DND-41 (cell line): ENCODE results near the gene DCTN2.
"Not testable (repeated sequence)": the region's sequence is repeated elsewhere in the genome, so short reads cannot be mapped to it uniquely, and the experiment has no call there.

Experiments used
- ATAC-seq: fragments of 200-7000 bp; cut with Tn5 transposase; 3 replicates; pipeline ENCODE4 v1.9.1; 2021; ENCODE audit warnings: low read depth; ENCODE audit not compliant: insufficient read depth
- DNase-seq: peaks from one replicate; pipeline ENCODE4 v3.0.0-alpha.2; 2020
- H2AFZ ChIP-seq: 2 replicates; pipeline ENCODE4 v1.6.0; 2012; ENCODE audit warnings: low read depth, low read length
- H3K27ac ChIP-seq: 2 replicates; pipeline ENCODE4 v1.5.1; 2012; ENCODE audit warnings: low read length, inconsistent platforms
- H3K27me3 ChIP-seq: fragments of 200-600 bp; sonication (generic); 2 replicates; pipeline ENCODE4 v1.6.0; 2012; ENCODE audit warnings: low read length, mild to moderate bottlenecking, inconsistent platforms; ENCODE audit not compliant: insufficient read depth, poor library complexity
- H3K36me3 ChIP-seq: 2 replicates; pipeline ENCODE4 v1.5.1; 2012; ENCODE audit warnings: low read length, inconsistent platforms; ENCODE audit not compliant: insufficient read depth
- H3K4me1 ChIP-seq: 2 replicates; pipeline ENCODE4 v1.5.1; 2012; ENCODE audit warnings: mild to moderate bottlenecking, low read length; ENCODE audit not compliant: insufficient read depth
- H3K4me2 ChIP-seq: 2 replicates; pipeline ENCODE4 v1.6.0; 2012; ENCODE audit warnings: mild to moderate bottlenecking, moderate library complexity, low read length, inconsistent platforms; ENCODE audit not compliant: insufficient read depth
- H3K4me3 ChIP-seq, 2 experiments: fragments of 200-600 bp in 1 of 2; shearing (Covaris generic) in 1 of 2; 2 replicates each; pipeline ENCODE4 v1.5.1; 2012 to 2016; ENCODE audit warnings: inconsistent platforms in 2 of 2, low read length in 2 of 2, mild to moderate bottlenecking in 2 of 2, low read depth in 1 of 2, moderate library complexity in 1 of 2
- H3K79me2 ChIP-seq: 2 replicates; pipeline ENCODE4 v1.6.0; 2012; ENCODE audit warnings: low read length, inconsistent platforms; ENCODE audit not compliant: insufficient read depth
- H3K9ac ChIP-seq: 2 replicates; pipeline ENCODE4 v1.6.0; 2012; ENCODE audit warnings: low read depth, mild to moderate bottlenecking, inconsistent platforms, low read length, moderate library complexity
- H3K9me3 ChIP-seq: 2 replicates; pipeline ENCODE4 v1.5.1; 2012; ENCODE audit warnings: low read length, moderate library complexity, mild to moderate bottlenecking, inconsistent platforms; ENCODE audit not compliant: insufficient read depth, severe bottlenecking
- H4K20me1 ChIP-seq: 2 replicates; pipeline ENCODE4 v1.6.0; 2012; ENCODE audit warnings: low read length; ENCODE audit not compliant: insufficient read depth
- EZH2 ChIP-seq: IDR thresholded peaks from 3 replicates; pipeline ENCODE4 v1.6.1; 2012; ENCODE audit warnings: borderline replicate concordance, low read depth, mild to moderate bottlenecking, moderate library complexity, low read length, inconsistent platforms; ENCODE audit not compliant: severe bottlenecking
- TF ChIP-seq, protein P1 (sequence below): IDR thresholded peaks from 2 replicates; pipeline ENCODE4 v1.5.1; 2012; ENCODE audit warnings: borderline replicate concordance, low read length, moderate library complexity, mild to moderate bottlenecking; ENCODE audit not compliant: poor library complexity, severe bottlenecking; ENCODE audit errors: extremely low read depth

Gene DCTN2

DNA sequence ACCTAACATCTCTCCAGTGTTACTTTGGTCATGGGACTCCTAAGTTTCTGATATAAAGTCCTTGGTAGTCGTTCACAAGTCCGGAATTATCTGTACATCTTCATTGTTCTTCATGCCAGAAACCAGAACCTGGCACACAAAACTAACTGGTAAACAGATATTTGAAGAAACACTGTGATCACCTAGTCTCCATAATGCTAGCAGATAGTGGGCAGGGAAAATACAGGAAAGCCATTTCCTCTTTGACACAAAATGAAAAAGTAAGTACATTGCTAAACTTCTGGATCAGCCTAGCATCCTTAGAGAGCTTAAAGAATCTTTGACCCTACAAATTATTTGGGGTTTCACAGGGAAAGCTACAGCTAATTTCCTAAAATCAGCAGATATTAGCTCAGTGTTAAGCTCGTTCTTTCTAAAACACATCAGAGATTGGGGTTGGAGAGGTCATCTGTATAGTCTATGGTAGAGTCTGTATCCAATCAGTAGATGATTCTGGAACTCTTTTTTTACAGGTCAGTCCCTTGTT, 31.5 kb downstream of the DCTN2 start:
- no peak overlapping the region for H3K4me2 ChIP-seq
- no peak for DNase-seq
- no peak overlapping the region for H2AFZ ChIP-seq
- H3K27me3 ChIP-seq, result no peaks in the 10 kb centered on the region
- H3K36me3 ChIP-seq, result peaks cover 95% of the 10 kb centered on the region
- ATAC-seq, result no peak
- H3K9ac ChIP-seq, result no peak overlapping the region
- H4K20me1 ChIP-seq, result peaks cover 59% of the 10 kb centered on the region
- H3K4me1 ChIP-seq, result peaks cover 27% of the 10 kb centered on the region
- H3K9me3 ChIP-seq, result no peaks in the 10 kb centered on the region
- peaks cover 54% of the 10 kb centered on the region for H3K79me2 ChIP-seq
- no peak for TF ChIP-seq EZH2
- TF ChIP-seq, protein P1, sequence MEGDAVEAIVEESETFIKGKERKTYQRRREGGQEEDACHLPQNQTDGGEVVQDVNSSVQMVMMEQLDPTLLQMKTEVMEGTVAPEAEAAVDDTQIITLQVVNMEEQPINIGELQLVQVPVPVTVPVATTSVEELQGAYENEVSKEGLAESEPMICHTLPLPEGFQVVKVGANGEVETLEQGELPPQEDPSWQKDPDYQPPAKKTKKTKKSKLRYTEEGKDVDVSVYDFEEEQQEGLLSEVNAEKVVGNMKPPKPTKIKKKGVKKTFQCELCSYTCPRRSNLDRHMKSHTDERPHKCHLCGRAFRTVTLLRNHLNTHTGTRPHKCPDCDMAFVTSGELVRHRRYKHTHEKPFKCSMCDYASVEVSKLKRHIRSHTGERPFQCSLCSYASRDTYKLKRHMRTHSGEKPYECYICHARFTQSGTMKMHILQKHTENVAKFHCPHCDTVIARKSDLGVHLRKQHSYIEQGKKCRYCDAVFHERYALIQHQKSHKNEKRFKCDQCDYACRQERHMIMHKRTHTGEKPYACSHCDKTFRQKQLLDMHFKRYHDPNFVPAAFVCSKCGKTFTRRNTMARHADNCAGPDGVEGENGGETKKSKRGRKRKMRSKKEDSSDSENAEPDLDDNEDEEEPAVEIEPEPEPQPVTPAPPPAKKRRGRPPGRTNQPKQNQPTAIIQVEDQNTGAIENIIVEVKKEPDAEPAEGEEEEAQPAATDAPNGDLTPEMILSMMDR, result no peak
- H3K4me3 ChIP-seq, result no peak overlapping the region
- H3K27ac ChIP-seq, result no peak overlapping the region; the same call in 1 of the 2 replicates

DNA sequence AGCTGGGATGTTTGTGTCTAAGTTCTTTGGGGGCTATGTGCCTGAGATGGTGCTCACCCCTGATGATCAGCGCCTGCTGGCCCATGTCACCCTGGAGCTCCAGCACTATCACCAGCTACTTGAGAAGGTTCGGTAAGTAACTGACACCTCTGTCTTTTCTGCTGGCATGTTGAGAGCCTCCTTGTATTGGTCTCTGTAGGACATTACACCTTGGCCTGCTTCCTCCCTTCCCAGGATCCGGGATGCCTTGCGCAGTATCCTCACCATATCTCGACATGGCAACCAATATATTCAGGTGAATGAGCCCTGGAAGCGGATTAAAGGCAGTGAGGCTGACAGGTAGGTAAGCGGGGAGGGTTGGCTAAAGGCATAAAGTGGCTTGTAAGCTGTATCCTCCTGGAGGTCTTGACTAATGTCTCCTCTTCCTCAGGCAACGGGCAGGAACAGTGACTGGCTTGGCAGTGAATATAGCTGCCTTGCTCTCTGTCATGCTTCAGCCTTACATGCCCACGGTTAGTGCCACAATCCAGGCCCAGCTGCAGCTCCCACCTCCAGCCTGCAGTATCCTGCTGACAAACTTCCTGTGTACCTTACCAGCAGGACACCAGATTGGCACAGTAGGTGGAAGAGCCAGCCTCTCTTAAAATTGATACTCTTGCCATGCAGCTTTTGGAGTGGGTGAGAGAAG, 32.1 kb downstream of the DCTN2 start:
- H2AFZ ChIP-seq, result no peak overlapping the region
- peaks cover 52% of the 10 kb centered on the region for H3K79me2 ChIP-seq
- H4K20me1 ChIP-seq, result peaks cover 60% of the 10 kb centered on the region
- DNase-seq (no peak), ATAC-seq (no peak)
- peaks cover 96% of the 10 kb centered on the region for H3K36me3 ChIP-seq
- H3K9me3 ChIP-seq, result no peaks in the 10 kb centered on the region
- no peak overlapping the region for H3K4me3 ChIP-seq
- peaks cover 27% of the 10 kb centered on the region for H3K4me1 ChIP-seq
- no peak overlapping the region for H3K4me2 ChIP-seq
- H3K27me3 ChIP-seq, result no peaks in the 10 kb centered on the region
- H3K27ac ChIP-seq, result no peak overlapping the region; the same call in 1 of the 2 replicates
- H3K9ac ChIP-seq, result no peak overlapping the region
- TF ChIP-seq EZH2, result no peak

DNA sequence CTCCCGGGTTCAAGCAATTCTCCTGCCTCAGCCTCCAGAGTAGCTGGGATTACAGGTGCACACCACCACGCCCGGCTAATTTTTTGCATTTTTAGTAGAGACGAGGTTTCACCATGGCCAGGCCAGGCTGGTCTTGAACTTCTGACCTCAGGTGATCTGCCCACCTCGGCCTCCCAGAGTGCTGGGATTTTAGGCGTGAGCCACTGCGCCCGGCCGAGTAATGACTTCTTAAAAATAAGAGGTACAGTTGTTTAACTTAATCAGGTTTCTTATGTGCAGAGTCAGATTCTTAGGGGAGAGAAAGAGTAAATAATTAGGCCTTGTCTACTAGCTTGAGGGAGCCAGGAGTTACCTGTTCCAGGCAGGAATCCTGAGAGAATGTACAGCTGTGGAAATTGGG, 32.7 kb downstream of the DCTN2 start:
- H3K79me2 ChIP-seq, result peaks cover 49% of the 10 kb centered on the region
- not testable (repeated sequence) for H3K27ac ChIP-seq, H3K27me3 ChIP-seq, H3K4me3 ChIP-seq, H3K9ac ChIP-seq, ATAC-seq, H3K9me3 ChIP-seq, H2AFZ ChIP-seq, H3K4me2 ChIP-seq, DNase-seq
- H3K36me3 ChIP-seq, result peaks cover 96% of the 10 kb centered on the region
- H3K4me1 ChIP-seq, result peaks cover 25% of the 10 kb centered on the region
- H4K20me1 ChIP-seq, result peaks cover 54% of the 10 kb centered on the region; the same call in 1 of the 2 replicates

DNA sequence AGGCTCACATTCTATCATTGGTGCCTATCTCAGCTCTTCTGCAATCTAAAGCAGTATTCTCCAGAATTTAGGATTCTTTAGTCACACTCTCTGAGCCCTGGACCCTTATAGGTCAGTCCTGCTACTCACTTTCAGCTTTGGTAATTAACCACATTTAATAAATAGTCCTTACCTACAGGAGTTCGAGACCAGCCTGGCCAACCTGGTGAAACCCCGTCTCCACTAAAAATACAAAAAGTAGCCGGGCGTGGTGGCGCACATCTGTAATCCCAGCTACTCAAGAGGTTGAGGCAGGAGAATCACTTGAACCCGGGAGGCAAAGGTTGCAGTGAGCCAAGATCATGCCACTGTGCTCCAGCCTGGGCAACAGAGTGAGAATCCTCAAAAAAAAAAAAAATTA, 33.3 kb downstream of the DCTN2 start:
- ATAC-seq, H3K27me3 ChIP-seq, H3K9me3 ChIP-seq, H3K4me3 ChIP-seq, H3K27ac ChIP-seq, H3K9ac ChIP-seq, H2AFZ ChIP-seq, DNase-seq, H3K4me2 ChIP-seq: not testable (repeated sequence)
- H3K79me2 ChIP-seq, result peaks cover 47% of the 10 kb centered on the region
- peaks cover 96% of the 10 kb centered on the region for H3K36me3 ChIP-seq
- peaks cover 19% of the 10 kb centered on the region for H3K4me1 ChIP-seq
- peaks cover 49% of the 10 kb centered on the region; the same call in 1 of the 2 replicates for H4K20me1 ChIP-seq

DNA sequence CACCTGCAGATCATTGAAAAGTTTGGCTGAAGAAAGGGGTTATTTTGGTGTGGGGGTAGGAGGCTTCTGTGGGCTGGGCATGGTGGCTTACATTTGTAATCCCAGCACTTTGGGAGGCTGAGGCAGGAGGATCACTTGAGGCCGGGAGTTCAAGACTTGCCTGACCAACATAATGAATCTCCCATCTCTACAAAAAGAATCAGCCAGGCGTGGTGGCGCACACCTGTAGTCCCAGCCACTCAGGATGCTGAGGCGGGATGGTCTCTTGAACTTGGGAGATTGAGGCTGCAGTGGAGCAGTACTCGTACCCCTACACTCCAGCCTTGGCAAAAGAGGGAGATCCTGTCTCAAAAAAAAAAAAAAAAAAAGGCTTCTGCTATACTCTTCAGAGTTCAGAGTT, 33.7 kb downstream of the DCTN2 start:
- no peak for ATAC-seq
- H3K4me1 ChIP-seq, result peaks cover 15% of the 10 kb centered on the region
- H3K79me2 ChIP-seq, result peaks cover 43% of the 10 kb centered on the region
- H3K4me2 ChIP-seq, result no peak overlapping the region
- no peak for DNase-seq
- H3K27ac ChIP-seq, result no peak overlapping the region
- H2AFZ ChIP-seq, result no peak overlapping the region
- no peaks in the 10 kb centered on the region for H3K27me3 ChIP-seq
- no peaks in the 10 kb centered on the region for H3K9me3 ChIP-seq
- no peak overlapping the region for H3K9ac ChIP-seq
- TF ChIP-seq, protein P1, result no peak
- no peak for TF ChIP-seq EZH2
- peaks cover 96% of the 10 kb centered on the region for H3K36me3 ChIP-seq
- H4K20me1 ChIP-seq, result peaks cover 46% of the 10 kb centered on the region; the same call in 1 of the 2 replicates
- H3K4me3 ChIP-seq, result no peak overlapping the region
